Mesendoderm (in vitro differentiated cells): ENCODE data around the gene KLC3.

Experiments
- DNase-seq: peaks from one replicate; pipeline ENCODE4 v3.0.0; 2013
- H2AK5ac ChIP-seq: 2 replicates; pipeline ENCODE4 v1.6.1; 2013; ENCODE audit warnings: low read length, inconsistent platforms
- H2BK120ac ChIP-seq: 2 replicates; pipeline ENCODE4 v1.6.1; 2013; ENCODE audit warnings: low read depth, mild to moderate bottlenecking, low read length, moderate library complexity, mixed read lengths
- H2BK15ac ChIP-seq: replicated peaks from 2 replicates; pipeline ENCODE4 v1.6.1; 2013; ENCODE audit warnings: low read depth, mild to moderate bottlenecking, moderate library complexity
- H2BK5ac ChIP-seq: 2 replicates; pipeline ENCODE4 v1.6.1; 2013; ENCODE audit warnings: low read length, inconsistent platforms
- H3K18ac ChIP-seq: 2 replicates; pipeline ENCODE4 v1.6.1; 2013; ENCODE audit warnings: mild to moderate bottlenecking, low read length, mixed read lengths
- H3K23ac ChIP-seq: one replicate; pipeline ENCODE4 v1.6.1; 2013; ENCODE audit warnings: low read length
- H3K27ac ChIP-seq: 2 replicates; pipeline ENCODE4 v1.5.1; 2013; ENCODE audit warnings: low read depth, mild to moderate bottlenecking, inconsistent platforms, low read length, moderate library complexity
- H3K27me3 ChIP-seq: 2 replicates; pipeline ENCODE4 v1.6.1; 2013; ENCODE audit warnings: low read length, control low read depth, mild to moderate bottlenecking, inconsistent platforms; ENCODE audit not compliant: insufficient read depth, poor library complexity
- H3K36me3 ChIP-seq: 2 replicates; pipeline ENCODE4 v1.6.1; 2013; ENCODE audit warnings: low read length, inconsistent platforms; ENCODE audit not compliant: control insufficient read depth, insufficient read depth
- H3K4ac ChIP-seq: one replicate; pipeline ENCODE4 v1.6.1; 2013; ENCODE audit warnings: low read depth, mild to moderate bottlenecking, low read length, moderate library complexity
- H3K4me1 ChIP-seq: 2 replicates; pipeline ENCODE4 v1.6.1; 2013; ENCODE audit warnings: low read depth, low read length, inconsistent platforms; ENCODE audit not compliant: control insufficient read depth
- H3K4me2 ChIP-seq: 2 replicates; pipeline ENCODE4 v1.6.1; 2013; ENCODE audit warnings: low read length
- H3K4me3 ChIP-seq: 2 replicates; pipeline ENCODE4 v1.5.1; 2013; ENCODE audit warnings: mild to moderate bottlenecking, low read length
- H3K56ac ChIP-seq: one replicate; pipeline ENCODE4 v1.6.1; 2013; ENCODE audit warnings: low read length
- H3K79me1 ChIP-seq: 2 replicates; pipeline ENCODE4 v1.6.1; 2013; ENCODE audit warnings: low read length, inconsistent platforms
- H3K79me2 ChIP-seq: 2 replicates; pipeline ENCODE4 v1.6.1; 2013; ENCODE audit warnings: mild to moderate bottlenecking, low read length; ENCODE audit not compliant: control insufficient read depth, insufficient read depth
- H3K9ac ChIP-seq: 2 replicates; pipeline ENCODE4 v1.6.1; 2013; ENCODE audit warnings: low read length, inconsistent platforms
- H4K5ac ChIP-seq: one replicate; pipeline ENCODE4 v1.6.1; 2013; ENCODE audit warnings: low read length
- H4K8ac ChIP-seq: one replicate; pipeline ENCODE4 v1.6.1; 2013; ENCODE audit warnings: low read depth, mild to moderate bottlenecking, control low read depth, low read length, moderate library complexity
- WGBS: extraction: QIAGEN DNeasy Blood & Tissue Kit; methylation state at CpG from one replicate; pipeline ENCODE4 v1.1.7; 2013; ENCODE audit warnings: low lambda C conversion rate, missing lambda C conversion rate; ENCODE audit not compliant: insufficient coverage; ENCODE audit errors: extremely low coverage; 5-methylcytosine and 5-hydroxymethylcytosine counted together

KLC3 gene

DNA sequence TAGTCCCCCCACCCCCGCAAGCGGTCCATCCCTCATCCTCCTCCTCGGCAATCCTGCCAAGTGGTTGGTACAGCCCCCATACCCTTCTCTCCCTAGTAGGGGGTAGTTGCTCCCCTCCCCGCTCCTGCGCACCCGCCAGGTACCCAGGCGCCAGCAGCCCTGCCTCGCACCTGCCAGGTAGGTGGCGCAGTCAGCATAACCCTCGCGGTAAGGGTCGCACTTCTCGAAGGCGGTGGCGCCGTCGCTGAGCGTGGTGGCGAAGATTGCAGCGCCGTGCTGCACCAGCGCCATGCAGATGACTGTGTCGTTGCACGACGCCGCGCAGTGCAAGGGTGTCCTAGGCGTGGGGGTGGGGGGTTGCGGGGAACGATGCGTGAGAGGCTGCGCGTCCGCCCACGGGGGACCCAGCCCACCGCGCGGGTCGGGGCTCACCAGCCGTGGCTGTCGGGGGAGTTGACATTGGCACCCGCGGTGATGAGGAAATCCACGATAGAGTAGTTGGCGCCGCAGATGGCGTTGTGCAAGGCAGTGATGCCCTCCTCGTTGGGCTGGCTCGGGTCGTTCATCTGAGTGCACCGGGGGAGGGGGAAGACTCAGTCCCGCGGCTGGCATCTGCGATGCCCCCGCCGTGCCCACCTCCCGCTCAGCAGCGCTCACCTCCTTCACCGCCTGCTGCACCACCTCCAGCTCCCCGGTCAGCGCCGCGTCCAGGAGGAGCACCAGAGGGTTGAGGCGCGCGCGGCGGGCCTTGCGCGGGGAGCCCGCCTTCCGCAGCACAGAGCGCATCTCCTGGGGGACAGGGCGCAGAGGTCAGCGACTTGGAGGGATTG lies 45.1 kb downstream of the KLC3 start:
- Histone ChIP-seq H3K4me3 (no peak overlapping the region), H2BK120ac (no peak overlapping the region), H3K27me3 (peaks cover 4% of the 10 kb centered on the region)

DNA sequence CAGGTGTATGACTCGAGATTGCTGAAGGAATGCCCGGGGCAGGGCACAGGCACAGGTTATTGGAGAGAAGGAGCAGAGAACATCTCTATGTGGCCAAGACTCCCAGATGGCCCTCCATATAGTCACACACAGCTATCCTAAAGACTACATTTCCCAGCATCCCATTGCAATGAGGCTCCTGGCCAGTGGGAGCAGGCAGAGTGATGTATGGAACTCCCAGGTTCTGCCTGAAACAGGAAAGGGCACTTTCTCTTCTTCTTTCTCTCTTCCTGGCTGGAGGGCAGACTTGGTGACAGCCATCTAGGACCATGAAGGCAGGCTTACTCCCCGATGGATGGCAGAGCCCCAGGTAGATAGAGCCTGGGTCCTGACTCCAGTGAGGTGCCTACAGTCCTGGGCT lies 50.8 kb downstream of the KLC3 start:
- Histone ChIP-seq H3K79me1 (no peaks in the 10 kb centered on the region), H3K4me3 (no peak overlapping the region), H2AK5ac (no peak overlapping the region), H4K5ac (no peak overlapping the region), H3K56ac (no peak overlapping the region), H2BK5ac (no peak overlapping the region), H3K4ac (no peak overlapping the region), H2BK120ac (no peak overlapping the region), H3K18ac (no peak overlapping the region), H3K23ac (no peak overlapping the region), H3K36me3 (no peaks in the 10 kb centered on the region), H4K8ac (no peak overlapping the region), H3K4me1 (no peaks in the 10 kb centered on the region), H3K79me2 (no peaks in the 10 kb centered on the region), H3K9ac (no peak overlapping the region), H3K27ac (no peak overlapping the region), H3K4me2 (no peak overlapping the region), H2BK15ac (no peak overlapping the region), H3K27me3 (no peaks in the 10 kb centered on the region)
- WGBS: no CpG with 5 or more reads among the region's 3 CpGs
- peak; percentile 75 for DNase-seq

More for the DNA sequence above, 45.1 kb downstream of the KLC3 start:
- Histone ChIP-seq H2AK5ac (no peak overlapping the region), H4K8ac (no peak overlapping the region), H3K18ac (no peak overlapping the region), H2BK15ac (no peak overlapping the region), H3K4me2 (no peak overlapping the region), H3K4me1 (no peaks in the 10 kb centered on the region), H3K79me2 (no peaks in the 10 kb centered on the region), H3K4ac (no peak overlapping the region), H4K5ac (no peak overlapping the region), H3K36me3 (no peaks in the 10 kb centered on the region), H3K9ac (no peak overlapping the region), H3K56ac (peak overlapping the region; percentile 25), H2BK5ac (no peak overlapping the region), H3K27ac (no peak overlapping the region), H3K79me1 (no peaks in the 10 kb centered on the region), H3K23ac (no peak overlapping the region)
- WGBS: no CpG with 5 or more reads among the region's 75 CpGs
- peak; percentile 52 for DNase-seq

DNA sequence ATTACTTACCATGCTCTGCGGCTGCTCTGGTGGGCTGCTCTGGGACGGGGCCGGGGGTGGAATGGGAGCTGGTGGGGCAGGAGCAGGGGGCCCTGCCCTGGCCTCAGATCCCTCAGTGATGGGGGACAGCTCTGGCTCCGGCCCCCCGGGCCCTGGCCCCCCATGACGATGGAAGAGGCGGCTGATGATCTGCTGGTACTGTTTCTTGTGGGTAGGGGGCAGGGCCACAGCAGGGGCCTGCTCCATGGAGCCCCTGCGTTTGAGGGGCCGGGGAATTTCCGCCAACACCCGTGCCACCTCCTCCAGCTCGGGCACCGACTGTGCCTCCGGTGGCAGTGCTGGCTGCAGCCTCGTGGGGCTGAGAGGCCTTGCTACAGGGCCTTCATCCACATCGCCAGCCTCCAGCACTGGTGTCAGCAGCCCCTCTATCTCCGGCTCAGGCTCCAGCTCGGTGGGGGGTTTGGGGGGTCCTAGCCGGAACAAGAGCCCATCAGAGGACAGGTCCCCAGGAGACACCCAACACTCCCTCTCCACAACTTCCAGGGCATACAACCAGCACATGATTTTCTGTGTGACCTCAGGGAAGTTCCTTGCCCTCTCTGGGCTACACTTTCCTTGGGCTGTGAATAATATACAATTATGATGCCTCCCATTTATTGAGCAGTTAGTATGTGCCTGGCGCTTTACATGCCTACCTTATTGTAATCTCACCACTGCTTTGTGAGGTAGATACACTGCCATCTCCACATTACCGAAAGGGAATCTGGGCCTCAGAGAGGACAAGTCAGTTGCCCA lies 51.5 kb downstream of the KLC3 start:
- Histone ChIP-seq H2BK5ac (no peak overlapping the region), H3K4me1 (no peaks in the 10 kb centered on the region), H3K79me1 (no peaks in the 10 kb centered on the region), H3K23ac (no peak overlapping the region), H4K8ac (no peak overlapping the region), H3K9ac (no peak overlapping the region), H3K56ac (no peak overlapping the region), H3K79me2 (no peaks in the 10 kb centered on the region), H3K4ac (no peak overlapping the region), H4K5ac (no peak overlapping the region), H3K36me3 (no peaks in the 10 kb centered on the region), H2BK120ac (no peak overlapping the region), H3K27ac (no peak overlapping the region), H3K27me3 (no peaks in the 10 kb centered on the region), H3K4me2 (no peak overlapping the region), H2AK5ac (no peak overlapping the region), H3K18ac (no peak overlapping the region), H3K4me3 (no peak overlapping the region), H2BK15ac (no peak overlapping the region)
- DNase-seq: no peak
- WGBS: no CpG with 5 or more reads among the region's 21 CpGs

DNA sequence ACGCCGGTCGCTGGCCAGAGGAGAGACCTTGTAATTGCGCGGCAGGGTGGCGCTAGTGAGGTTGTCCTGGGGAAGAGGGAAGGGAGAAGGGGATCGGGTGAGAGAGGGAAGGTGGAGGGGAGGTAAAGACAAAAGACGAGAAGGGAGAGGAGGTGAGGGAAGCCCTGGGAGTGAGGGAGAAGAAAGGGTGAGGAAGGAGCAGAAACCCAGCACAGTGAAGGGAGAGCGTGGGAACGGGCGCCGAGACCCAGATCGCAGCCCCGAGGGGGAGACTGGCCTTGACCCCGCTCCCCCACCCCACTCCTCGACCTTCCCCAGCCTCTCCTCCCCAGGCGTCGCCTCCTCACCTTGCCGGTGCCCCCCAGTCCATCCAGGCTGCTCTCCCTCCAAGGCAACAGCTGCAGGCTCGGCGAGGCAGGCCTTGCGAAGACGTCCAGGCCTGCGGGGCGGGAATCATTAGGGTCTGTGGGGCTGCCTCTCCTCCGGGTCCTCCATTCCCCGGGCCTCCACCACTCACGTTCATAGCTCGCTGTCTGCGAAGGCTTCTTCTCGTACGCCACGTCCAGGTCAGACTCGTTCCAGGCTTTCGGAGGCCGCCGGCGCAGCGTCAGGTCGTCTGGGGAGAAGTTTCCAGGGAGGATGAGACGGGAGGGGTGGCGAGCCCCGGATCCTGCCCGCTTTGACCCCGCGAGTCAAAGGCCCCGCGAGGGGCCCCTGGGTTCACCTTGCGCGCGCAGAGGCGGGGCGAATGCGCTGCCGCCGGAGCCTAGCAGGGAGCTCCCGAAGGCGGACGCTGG lies 55.5 kb downstream of the KLC3 start:
- H3K27ac ChIP-seq: no peak overlapping the region

DNA sequence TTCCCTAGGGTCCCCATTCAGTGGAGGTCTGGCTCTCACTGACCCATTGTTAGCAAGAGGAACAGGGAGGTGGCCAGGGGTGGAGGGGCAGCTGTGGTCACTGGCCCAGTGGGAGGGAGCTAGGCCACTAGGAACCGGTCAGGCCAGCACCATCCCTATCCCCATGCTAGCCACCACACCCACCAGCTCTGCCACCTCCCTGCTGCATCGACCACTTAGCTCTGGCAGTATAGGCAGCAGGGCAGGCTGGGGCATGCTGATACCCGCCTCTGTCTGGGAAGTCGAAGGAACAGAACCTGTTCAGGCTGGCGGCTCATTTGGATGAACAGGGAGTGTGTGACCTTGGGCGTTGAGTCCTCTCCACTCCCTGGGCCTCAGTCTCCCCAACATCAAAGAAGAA lies 59.6 kb downstream of the KLC3 start:
- H3K79me2 ChIP-seq: no peaks in the 10 kb centered on the region
- peaks cover 9% of the 10 kb centered on the region for H3K79me1 ChIP-seq
- no peak overlapping the region for H3K4me2 ChIP-seq
- no peak overlapping the region for H3K9ac ChIP-seq
- peaks cover 9% of the 10 kb centered on the region for H3K4me1 ChIP-seq
- H2BK5ac ChIP-seq: no peak overlapping the region
- H2AK5ac ChIP-seq: no peak overlapping the region
- no peak for DNase-seq
- no peak overlapping the region for H3K4ac ChIP-seq
- no peak overlapping the region for H3K23ac ChIP-seq
- H3K18ac ChIP-seq: no peak overlapping the region
- H3K27ac ChIP-seq: no peak overlapping the region
- no peak overlapping the region for H3K56ac ChIP-seq
- H3K4me3 ChIP-seq: no peak overlapping the region
- no peak overlapping the region for H4K8ac ChIP-seq
- H2BK120ac ChIP-seq: no peak overlapping the region
- H3K36me3 ChIP-seq: no peaks in the 10 kb centered on the region
- WGBS: no CpG with 5 or more reads among the region's 6 CpGs
- H4K5ac ChIP-seq: no peak overlapping the region
- H3K27me3 ChIP-seq: no peaks in the 10 kb centered on the region
- H2BK15ac ChIP-seq: no peak overlapping the region

More for the DNA sequence above, 55.5 kb downstream of the KLC3 start:
- Histone ChIP-seq H2AK5ac (no peak overlapping the region), H2BK120ac (no peak overlapping the region), H3K36me3 (no peaks in the 10 kb centered on the region), H3K23ac (no peak overlapping the region), H3K56ac (peak overlapping the region; percentile 78), H3K4me2 (peak overlapping the region; percentile 48), H3K79me2 (no peaks in the 10 kb centered on the region), H3K4me3 (no peak overlapping the region), H4K5ac (no peak overlapping the region), H3K18ac (no peak overlapping the region), H3K79me1 (peaks cover 2% of the 10 kb centered on the region), H3K9ac (peak overlapping the region; percentile 54), H4K8ac (no peak overlapping the region), H3K4me1 (no peaks in the 10 kb centered on the region), H2BK5ac (no peak overlapping the region), H3K27me3 (no peaks in the 10 kb centered on the region), H3K4ac (no peak overlapping the region), H2BK15ac (no peak overlapping the region)
- peak; percentile 91 for DNase-seq
- WGBS: no CpG with 5 or more reads among the region's 59 CpGs
